Non-pigmented ciliary epithelial cell (primary cell): Measurements from ENCODE around the gene ISYNA1.

Source experiments
- DNase-seq: peaks from one replicate; pipeline ENCODE4 v3.0.0-alpha.2; 2010; ENCODE audit warnings: low read depth

The ISYNA1 gene

DNA sequence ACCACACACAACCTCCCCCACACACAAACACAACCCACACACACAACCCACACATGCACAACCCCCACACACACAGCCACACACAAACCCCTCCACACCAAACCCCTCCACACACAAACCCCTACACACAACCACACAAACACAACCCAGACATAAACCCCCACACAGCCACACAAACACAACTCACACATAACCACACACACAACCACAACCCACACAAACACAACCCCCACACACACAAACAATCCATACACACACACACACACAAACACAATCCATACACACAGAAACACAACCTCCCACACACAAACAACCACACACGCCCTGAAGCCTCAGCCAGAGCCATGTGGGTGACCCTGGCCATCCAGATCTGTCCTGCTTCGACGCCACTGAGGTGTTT is 30.0 kb upstream of the ISYNA1 start:
- no peak for DNase-seq

- DNase-seq, result no peak
Observed at GRCh38 chr19:18466354-18466753, 28.4 kb upstream of the ISYNA1 start.

GRCh38 chr19:18465964-18466339 is 28.0 kb upstream of the ISYNA1 start:
- DNase-seq, result no peak

DNA sequence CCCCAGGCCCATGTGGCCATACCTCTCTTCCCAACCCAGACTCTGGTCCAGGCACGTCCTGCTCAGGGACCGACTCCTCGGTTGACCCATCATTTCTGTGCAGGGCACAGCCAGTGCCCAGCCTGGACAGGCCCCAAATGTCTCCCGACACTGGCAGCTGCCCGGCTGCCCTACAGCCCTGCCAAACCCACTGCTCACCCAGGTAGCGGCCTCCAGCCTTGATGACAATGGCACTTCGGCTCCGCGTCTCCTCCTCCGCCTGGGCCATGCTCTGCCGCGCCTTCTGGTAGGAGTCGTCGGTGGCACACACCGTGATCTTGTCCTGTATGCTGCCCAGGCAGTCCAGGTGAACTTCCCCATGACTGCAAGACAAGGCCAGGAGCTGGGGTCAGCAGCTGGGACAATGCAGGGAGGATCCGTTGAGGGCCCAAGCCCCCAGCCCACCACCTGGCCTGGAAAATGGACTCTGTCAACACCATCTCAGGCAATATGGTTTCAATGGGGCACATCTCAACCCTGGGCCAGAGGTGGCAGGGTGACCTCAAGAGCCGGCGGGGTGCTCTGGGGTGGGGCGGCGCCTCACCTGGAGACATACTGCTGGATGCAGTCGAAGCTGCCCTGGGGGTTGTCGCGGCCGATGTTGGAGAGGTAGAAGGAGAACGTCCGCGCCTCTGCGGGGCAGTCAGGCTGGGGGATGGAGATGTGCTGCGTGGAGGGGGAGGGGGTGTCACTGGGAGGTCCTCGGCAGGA is 27.5 kb upstream of the ISYNA1 start:
- no peak for DNase-seq

GRCh38 chr19:18464646-18465045 is 26.7 kb upstream of the ISYNA1 start:
- DNase-seq, result peak; percentile 60

- no peak for DNase-seq
Observed at GRCh38 chr19:18461471-18461870, 23.5 kb upstream of the ISYNA1 start.

DNA sequence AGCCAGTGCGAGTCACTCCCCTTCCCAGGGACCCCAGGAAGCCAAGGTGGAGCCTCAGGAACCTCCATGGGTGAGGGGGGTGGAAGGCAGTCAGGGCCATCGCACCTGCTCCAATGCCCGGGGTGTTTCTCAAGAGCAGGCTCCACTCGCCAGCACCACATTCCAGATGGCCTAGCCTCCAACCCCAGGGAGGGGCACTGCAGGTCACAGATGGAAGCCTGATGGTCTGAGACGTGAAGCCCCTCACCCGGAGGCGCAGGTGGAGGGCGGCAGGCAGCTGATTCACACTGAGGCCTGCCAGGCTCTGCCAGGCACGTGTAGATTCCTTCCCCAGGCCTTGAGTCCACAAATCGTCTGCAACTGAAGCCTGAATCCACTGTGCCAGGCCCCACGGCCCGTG is 23.0 kb upstream of the ISYNA1 start:
- DNase-seq, result no peak

- no peak for DNase-seq
Observed at GRCh38 chr19:18457483-18458331, 19.8 kb upstream of the ISYNA1 start.

GRCh38 chr19:18456974-18457373 is 19.0 kb upstream of the ISYNA1 start:
- no peak for DNase-seq

- DNase-seq, result no peak
Observed at GRCh38 chr19:18456279-18456678, 18.3 kb upstream of the ISYNA1 start.

DNA sequence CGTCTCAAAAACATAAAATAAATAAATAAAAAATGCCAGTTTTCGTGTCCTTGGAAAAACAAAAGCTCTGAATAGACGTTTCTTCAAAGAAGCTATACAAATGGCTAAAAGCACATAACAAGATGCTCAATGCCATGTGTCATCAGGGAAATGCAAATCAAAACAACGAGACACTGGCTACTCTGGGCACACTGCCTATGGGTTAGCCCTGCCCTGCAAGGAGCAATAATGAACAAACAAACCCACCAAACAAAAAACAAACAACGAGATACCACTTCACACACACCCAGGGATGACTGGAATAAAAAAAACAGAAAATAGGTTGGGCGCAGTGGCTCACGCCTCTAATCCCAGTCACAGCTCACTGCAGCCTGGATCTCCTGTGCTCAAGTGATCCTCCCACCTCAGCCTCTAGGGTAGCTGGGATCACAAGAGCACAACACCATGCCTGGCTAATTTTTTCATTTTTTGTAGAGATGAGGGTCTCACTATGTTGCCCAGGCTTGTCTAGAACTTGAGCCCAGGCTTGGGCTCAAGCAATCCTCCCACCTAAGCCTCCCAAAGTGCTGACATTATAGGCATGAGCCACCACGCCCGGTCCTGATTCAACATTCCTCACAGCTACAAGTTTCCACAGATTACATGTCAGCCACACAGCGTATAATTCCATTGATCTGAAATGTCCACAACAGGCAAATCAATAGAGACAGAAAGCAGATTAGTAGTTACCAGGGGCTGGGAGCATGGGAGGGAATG is 15.5 kb upstream of the ISYNA1 start:
- no peak for DNase-seq

DNA sequence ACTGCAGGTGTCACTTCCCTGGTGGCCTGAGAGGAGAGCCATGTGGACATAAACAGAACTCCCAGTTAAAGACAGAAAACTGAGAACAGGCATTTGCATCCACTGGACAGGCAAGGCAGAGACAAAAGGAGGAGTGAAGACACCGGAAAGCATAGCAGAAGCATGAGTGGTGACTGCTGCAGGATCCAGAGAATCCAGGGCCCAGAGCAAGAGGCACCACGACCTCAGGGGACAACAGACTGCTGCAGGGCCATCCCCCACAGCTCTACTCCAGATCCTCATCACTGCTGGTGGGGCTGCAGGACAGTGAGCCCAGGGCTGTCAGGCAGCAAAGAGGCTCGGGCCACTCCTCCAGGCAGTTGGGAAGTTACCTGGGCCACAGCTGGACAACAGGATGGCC is 14.5 kb upstream of the ISYNA1 start:
- no peak for DNase-seq

GRCh38 chr19:18450931-18451836 is 13.3 kb upstream of the ISYNA1 start:
- DNase-seq, result no peak

GRCh38 chr19:18450021-18450930 is 12.3 kb upstream of the ISYNA1 start:
- no peak for DNase-seq

DNA sequence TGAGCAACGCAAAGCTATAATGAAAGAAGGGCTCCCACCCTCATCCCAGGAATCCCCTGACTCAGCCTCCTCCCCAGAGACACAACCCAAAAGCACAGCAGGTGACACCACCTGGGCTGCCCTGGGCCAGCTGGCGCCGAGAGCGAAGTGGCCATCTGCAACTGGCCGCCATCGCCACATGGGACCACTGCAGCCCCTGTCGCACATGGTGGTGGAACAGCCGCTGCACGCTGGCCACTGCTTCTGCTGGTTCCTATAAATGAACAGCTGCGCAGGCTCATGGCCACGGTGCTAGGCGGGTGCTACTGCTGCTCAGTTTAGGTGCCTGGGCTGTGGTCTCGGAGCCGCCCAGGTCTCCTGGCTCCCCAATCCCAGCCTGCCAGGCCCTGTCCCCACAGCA is 11.6 kb upstream of the ISYNA1 start:
- no peak for DNase-seq

DNA sequence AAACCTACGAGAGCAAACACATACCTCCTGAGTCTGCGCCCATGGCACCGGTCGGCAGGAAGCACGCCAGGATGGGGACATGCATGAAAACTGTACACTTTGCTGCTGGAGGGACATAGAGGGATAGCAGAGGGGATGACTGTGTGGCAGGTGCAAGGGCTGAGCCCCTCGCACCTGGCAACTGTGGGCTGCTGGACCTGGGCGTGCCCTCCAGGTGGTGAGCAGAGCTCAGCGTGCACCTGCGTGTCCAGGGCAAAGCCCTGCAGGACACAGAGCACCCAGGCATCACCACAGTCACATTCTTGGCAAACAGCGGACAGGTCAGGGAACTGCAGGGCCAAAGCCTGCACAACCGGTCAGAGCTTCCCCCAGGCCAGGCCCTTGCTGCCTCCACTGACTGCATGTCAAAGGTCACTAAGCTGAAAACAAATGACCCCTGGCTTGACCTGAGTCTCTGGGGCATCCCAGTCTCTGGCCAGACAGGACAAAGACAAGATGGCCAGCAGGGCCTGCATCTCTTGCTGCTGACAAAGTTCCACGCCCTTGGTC is 9.0 kb upstream of the ISYNA1 start:
- no peak for DNase-seq

DNA sequence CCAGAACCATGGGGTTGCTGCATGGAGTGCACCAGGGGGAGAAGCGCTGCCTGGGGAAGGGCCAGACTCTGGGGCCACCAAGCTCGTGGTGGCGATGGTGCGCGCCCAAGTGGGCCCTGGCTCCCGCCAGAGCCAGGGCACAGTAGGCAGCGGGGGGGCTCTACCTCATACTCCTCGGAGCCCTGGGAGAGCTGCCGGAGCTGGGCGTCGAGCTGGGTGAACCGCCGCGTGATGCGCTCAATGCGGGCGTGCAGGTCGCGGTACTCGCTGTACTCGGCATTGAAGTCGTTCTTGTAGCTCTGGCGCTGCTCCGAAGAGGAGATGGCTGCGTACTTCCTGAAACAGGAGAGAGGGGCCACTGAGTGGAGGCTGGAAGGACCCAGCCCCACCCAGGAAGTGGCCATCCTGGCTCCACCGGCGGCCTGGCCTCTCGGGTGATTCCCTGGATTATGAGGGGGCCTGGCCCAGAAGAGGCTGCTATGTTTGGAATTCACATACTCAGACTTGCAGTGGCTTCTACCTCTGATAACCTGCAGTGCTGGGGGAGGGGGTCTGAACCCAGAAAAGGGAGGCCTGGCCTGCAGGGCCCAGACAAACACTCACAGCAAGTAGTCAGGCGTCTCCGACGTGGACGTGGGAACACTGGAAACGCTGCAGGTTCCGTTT is 8.3 kb upstream of the ISYNA1 start:
- DNase-seq, result no peak

DNA sequence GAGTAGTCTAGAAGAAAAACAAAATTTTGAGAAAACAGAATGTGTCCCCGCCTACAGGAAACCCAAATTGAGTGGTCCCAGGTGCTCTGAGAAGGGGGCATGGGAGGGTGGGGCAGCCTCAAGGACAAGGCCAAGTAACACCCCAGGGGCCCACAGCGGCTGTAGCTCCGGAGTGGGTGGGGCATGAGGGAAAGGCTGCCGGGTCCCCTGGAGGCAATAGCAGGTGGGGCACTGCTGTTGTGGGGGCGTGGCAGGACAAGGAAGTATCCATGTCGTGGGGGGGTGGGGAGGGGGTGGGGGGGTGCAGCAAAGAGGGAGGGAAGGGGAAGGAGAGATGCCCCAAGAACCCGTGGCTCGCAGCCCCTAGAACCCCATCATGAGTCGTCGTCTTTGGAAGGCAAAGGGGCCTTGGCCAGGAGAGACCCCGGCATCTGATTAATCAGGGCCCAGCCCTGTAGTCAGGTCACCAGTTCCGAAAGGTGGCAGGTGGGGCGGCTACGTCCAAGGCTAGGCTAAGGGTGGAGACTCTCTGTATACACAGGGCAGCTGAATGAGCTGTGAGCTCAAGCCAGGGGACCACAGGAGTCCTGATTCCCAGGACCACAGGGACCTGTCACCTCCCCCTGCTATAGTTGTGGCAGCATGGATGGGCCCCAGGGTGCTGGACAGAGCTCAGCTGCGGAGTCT is 7.5 kb upstream of the ISYNA1 start:
- DNase-seq, result no peak

- DNase-seq, result no peak
Observed at GRCh38 chr19:18444513-18444912, 6.6 kb upstream of the ISYNA1 start.
